Fibroblast of lung (primary cell): ENCODE results near the gene NR6A1. TPM values are rescaled to one million over a fixed set of nuclear protein-coding genes. Genes with fewer than 3 reads are reported as not detected.

Experiments
- DNase-seq, 2 donors: peaks; one replicate each; pipeline versions ENCODE4 v3.0.0 to v3.0.0-alpha.2; 2010; ENCODE audit warnings: low read depth in 2 of 2
- H2AFZ ChIP-seq: 2 replicates; pipeline ENCODE4 v1.5.1; 2012; ENCODE audit warnings: low read length, control low read depth, inconsistent platforms
- H3K27ac ChIP-seq: 2 replicates; pipeline ENCODE4 v1.5.1; 2011; ENCODE audit warnings: low read length, control low read depth; ENCODE audit not compliant: insufficient read depth
- H3K27me3 ChIP-seq: 2 replicates; pipeline ENCODE4 v1.5.1; 2011; ENCODE audit warnings: mild to moderate bottlenecking, low read length; ENCODE audit not compliant: control insufficient read depth, insufficient read depth
- H3K36me3 ChIP-seq: 2 replicates; pipeline ENCODE4 v1.5.1; 2011; ENCODE audit warnings: low read length; ENCODE audit not compliant: control insufficient read depth, insufficient read depth
- H3K4me1 ChIP-seq: 2 replicates; pipeline ENCODE4 v1.5.1; 2011; ENCODE audit warnings: low read length; ENCODE audit not compliant: control insufficient read depth, insufficient read depth; ENCODE audit errors: extremely low read depth
- H3K4me2 ChIP-seq: 2 replicates; pipeline ENCODE4 v1.5.1; 2011; ENCODE audit warnings: low read length, control low read depth; ENCODE audit not compliant: insufficient read depth; ENCODE audit errors: extremely low read depth
- H3K4me3 ChIP-seq, 4 experiments: fragments of 200-600 bp in 1 of 4; sonication (generic) in 1 of 4; replicated peaks in 1 of 4; 2 replicates each; pipeline ENCODE4 v1.5.1; 2011 to 2016; ENCODE audit warnings: low read length in 4 of 4, low read depth in 3 of 4, mild to moderate bottlenecking in 3 of 4, control low read depth in 2 of 4, inconsistent platforms in 1 of 4, mixed read lengths in 1 of 4; ENCODE audit not compliant: insufficient read depth in 1 of 4; ENCODE audit errors: control extremely low read depth in 1 of 4
- H3K79me2 ChIP-seq: 2 replicates; pipeline ENCODE4 v1.5.1; 2012; ENCODE audit warnings: mild to moderate bottlenecking, low read length, inconsistent platforms; ENCODE audit not compliant: control insufficient read depth, insufficient read depth
- H3K9ac ChIP-seq: 2 replicates; pipeline ENCODE4 v1.5.1; 2011; ENCODE audit warnings: mild to moderate bottlenecking, low read length, control low read depth; ENCODE audit not compliant: insufficient read depth
- H3K9me3 ChIP-seq: 2 replicates; pipeline ENCODE4 v1.5.1; 2012; ENCODE audit warnings: low read depth, low read length; ENCODE audit not compliant: control insufficient read depth, insufficient read depth
- H4K20me1 ChIP-seq: 2 replicates; pipeline ENCODE4 v1.5.1; 2011; ENCODE audit warnings: low read length; ENCODE audit not compliant: control insufficient read depth, insufficient read depth; ENCODE audit errors: extremely low read depth
- EZH2 ChIP-seq: IDR thresholded peaks from 2 replicates; pipeline ENCODE4 v1.5.1; 2012; ENCODE audit warnings: low read length, control low read depth, mild to moderate bottlenecking; ENCODE audit errors: missing control alignments
- polyA plus RNA-seq, 2 donors: library from polyadenylated mRNA; depleted of rRNA in 1 of 2; stranded (reverse) in 1 of 2; unstranded in 1 of 2; fragments of >200 nt; gene quantifications; 2 replicates each; pipeline ENCODE4 v1.2.1, GENCODE V29; 2011 to 2012; ENCODE audit warnings: missing spikeins in 1 of 2
- total RNA-seq: library from RNA; depleted of rRNA; stranded (reverse); fragments of >200 nt; gene quantifications from 2 replicates; pipeline ENCODE4 v1.2.1, GENCODE V29; 2014
- TF ChIP-seq, protein P1 (sequence below), 2 donors: IDR thresholded peaks in 1 of 2; conservative IDR thresholded peaks in 1 of 2; 1 replicate in 1 of 2; 2 replicates in 1 of 2; pipeline ENCODE4 v1.5.1; 2011 to 2012; ENCODE audit warnings: low read length in 2 of 2, control low read depth in 1 of 2, inconsistent platforms in 1 of 2, low read depth in 1 of 2, mild to moderate bottlenecking in 1 of 2

The NR6A1 gene
- total and polyA plus RNA-seq, 2 donors (not counting 1 experiment from before 2014, with no cell fraction given) = 0.07 to 0.50 TPM

DNA sequence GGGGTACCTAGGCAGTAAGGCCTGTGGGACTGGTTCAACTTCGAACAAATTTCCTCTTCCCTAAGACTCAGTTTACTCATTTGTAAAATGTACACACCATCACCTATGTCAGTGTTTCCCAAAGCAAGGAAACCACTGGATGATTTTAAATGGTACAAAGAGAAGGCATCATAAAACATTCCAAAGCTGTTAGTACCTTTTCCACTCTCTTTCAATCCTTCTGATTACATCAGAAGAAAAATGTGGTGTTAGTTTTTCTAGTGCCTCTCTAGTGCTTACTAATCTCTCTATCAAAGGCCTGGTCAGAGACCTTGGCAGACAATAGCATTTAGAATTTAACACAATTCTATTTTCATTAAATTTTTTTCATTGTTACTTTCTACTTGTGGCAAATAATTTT lies 18.1 kb downstream of the NR6A1 start:
- Histone ChIP-seq H3K36me3 (no peaks in the 10 kb centered on the region), H3K4me2 (peak overlapping the region; percentile 2), H3K4me3 (no peak overlapping the region), H4K20me1 (no peaks in the 10 kb centered on the region), H2AFZ (no peak overlapping the region), H3K27me3 (peaks cover 11% of the 10 kb centered on the region), H3K4me1 (no peaks in the 10 kb centered on the region), H3K9me3 (no peaks in the 10 kb centered on the region), H3K79me2 (no peaks in the 10 kb centered on the region), H3K9ac (no peak overlapping the region), H3K27ac (no peak overlapping the region)
- DNase-seq = peak; percentile 49 to 88
- TF ChIP-seq, protein P1, sequence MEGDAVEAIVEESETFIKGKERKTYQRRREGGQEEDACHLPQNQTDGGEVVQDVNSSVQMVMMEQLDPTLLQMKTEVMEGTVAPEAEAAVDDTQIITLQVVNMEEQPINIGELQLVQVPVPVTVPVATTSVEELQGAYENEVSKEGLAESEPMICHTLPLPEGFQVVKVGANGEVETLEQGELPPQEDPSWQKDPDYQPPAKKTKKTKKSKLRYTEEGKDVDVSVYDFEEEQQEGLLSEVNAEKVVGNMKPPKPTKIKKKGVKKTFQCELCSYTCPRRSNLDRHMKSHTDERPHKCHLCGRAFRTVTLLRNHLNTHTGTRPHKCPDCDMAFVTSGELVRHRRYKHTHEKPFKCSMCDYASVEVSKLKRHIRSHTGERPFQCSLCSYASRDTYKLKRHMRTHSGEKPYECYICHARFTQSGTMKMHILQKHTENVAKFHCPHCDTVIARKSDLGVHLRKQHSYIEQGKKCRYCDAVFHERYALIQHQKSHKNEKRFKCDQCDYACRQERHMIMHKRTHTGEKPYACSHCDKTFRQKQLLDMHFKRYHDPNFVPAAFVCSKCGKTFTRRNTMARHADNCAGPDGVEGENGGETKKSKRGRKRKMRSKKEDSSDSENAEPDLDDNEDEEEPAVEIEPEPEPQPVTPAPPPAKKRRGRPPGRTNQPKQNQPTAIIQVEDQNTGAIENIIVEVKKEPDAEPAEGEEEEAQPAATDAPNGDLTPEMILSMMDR (conservative IDR thresholded peaks at IDR 0.05 in 1 of 2, IDR thresholded peaks at IDR 0.05 in 1 of 2; ENCODE audit: low read depth in 1 of 2, low read length in 2 of 2) = no peak
- TF ChIP-seq EZH2 = no peak

- H3K4me1 ChIP-seq = no peaks in the 10 kb centered on the region
- H3K79me2 ChIP-seq = no peaks in the 10 kb centered on the region
- H3K4me2 ChIP-seq = no peak overlapping the region
- no peak overlapping the region for H2AFZ ChIP-seq
- H4K20me1 ChIP-seq = no peaks in the 10 kb centered on the region
- TF ChIP-seq, protein P1 (conservative IDR thresholded peaks at IDR 0.05 in 1 of 2, IDR thresholded peaks at IDR 0.05 in 1 of 2; ENCODE audit: low read depth in 1 of 2, low read length in 2 of 2) = no peak
- TF ChIP-seq EZH2 = no peak
- no peak overlapping the region for H3K9ac ChIP-seq
- H3K36me3 ChIP-seq = no peaks in the 10 kb centered on the region
- H3K27me3 ChIP-seq = no peaks in the 10 kb centered on the region
- no peaks in the 10 kb centered on the region for H3K9me3 ChIP-seq
- H3K27ac ChIP-seq = no peak overlapping the region
- peak in 1 of 2 donors; percentile 51 for DNase-seq
- H3K4me3 ChIP-seq = no peak overlapping the region
These were observed 21.3 kb downstream of the NR6A1 start for GRCh38 chr9:124749781-124750180.

DNA sequence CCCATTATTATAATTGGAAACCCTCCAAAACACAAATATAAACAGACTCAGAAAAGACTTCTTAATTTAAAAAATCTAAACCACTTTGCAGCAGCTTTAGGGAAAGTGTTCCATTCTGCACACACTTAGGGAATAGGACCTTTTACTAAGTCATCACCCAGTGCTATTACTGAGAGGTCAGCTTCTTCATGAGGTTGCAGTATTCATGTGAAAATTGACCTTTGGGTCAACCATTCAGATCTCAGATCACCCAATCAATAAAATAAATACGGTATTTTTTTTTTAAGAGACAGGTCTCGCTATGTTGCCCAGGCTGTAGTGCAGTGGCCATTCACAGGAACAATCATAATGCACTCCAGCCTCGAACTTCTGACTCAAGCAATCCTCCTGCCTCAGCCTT lies 21.8 kb downstream of the NR6A1 start:
- H4K20me1 ChIP-seq = no peaks in the 10 kb centered on the region
- H3K27me3 ChIP-seq = no peaks in the 10 kb centered on the region
- H3K9me3 ChIP-seq = no peaks in the 10 kb centered on the region
- H3K4me3 ChIP-seq = no peak overlapping the region
- H3K36me3 ChIP-seq = no peaks in the 10 kb centered on the region
- no peak overlapping the region for H2AFZ ChIP-seq
- TF ChIP-seq, protein P1 (conservative IDR thresholded peaks at IDR 0.05 in 1 of 2, IDR thresholded peaks at IDR 0.05 in 1 of 2; ENCODE audit: low read depth in 1 of 2, low read length in 2 of 2) = no peak
- TF ChIP-seq EZH2 = no peak
- H3K27ac ChIP-seq = no peak overlapping the region
- no peaks in the 10 kb centered on the region for H3K4me1 ChIP-seq
- H3K4me2 ChIP-seq = no peak overlapping the region
- H3K79me2 ChIP-seq = no peaks in the 10 kb centered on the region
- H3K9ac ChIP-seq = no peak overlapping the region
- DNase-seq = no peak
